Activated B cell treated with CpG ODN at 0.5 μM for 24 hours (primary cell): ENCODE data around the gene OOSP2. TPM values are rescaled to one million over a fixed set of nuclear protein-coding genes. Genes with fewer than 3 reads are reported as not detected.

ENCODE experiments used
- ATAC-seq: fragments of 200-7000 bp; cut with Tn5 transposase; one replicate; pipeline ENCODE4 v1.10.0; 2021; ENCODE audit warnings: low read depth, mild to moderate bottlenecking, moderate library complexity
- CTCF ChIA-PET: fragments of 350-600 bp; sonication (Branson Sonifier 250); formaldehyde crosslinking; loops from one replicate; lab custom pipeline; 2021; ENCODE audit warnings: antibody characterized with exemption; lab: Charles Lee
- POLR2A ChIA-PET: fragments of 350-600 bp; sonication (Branson Sonifier 250); formaldehyde crosslinking; loops from one replicate; lab custom pipeline; 2021; ENCODE audit warnings: antibody characterized with exemption; lab: Charles Lee
- DNase-seq: peaks from one replicate; pipeline ENCODE4 v3.0.0; 2022
- H3K27ac Mint-ChIP-seq: one replicate; pipeline ENCODE4 v1.8.0; 2020; ENCODE audit warnings: mixed read lengths
- H3K27me3 Mint-ChIP-seq: one replicate; pipeline ENCODE4 v1.8.0; 2021; ENCODE audit warnings: mixed read lengths
- H3K36me3 Mint-ChIP-seq: one replicate; pipeline ENCODE4 v1.8.0; 2021; ENCODE audit warnings: low read depth, mixed read lengths
- H3K4me1 Mint-ChIP-seq: one replicate; pipeline ENCODE4 v1.8.0; 2021; ENCODE audit warnings: mixed read lengths
- H3K4me3 Mint-ChIP-seq: one replicate; pipeline ENCODE4 v1.8.0; 2020; ENCODE audit warnings: mild to moderate bottlenecking, mixed read lengths
- H3K9me3 Mint-ChIP-seq: one replicate; pipeline ENCODE4 v1.8.0; 2020; ENCODE audit warnings: mixed read lengths
- CTCF ChIP-seq: fragments of 200-600 bp; IDR thresholded peaks from one replicate; pipeline ENCODE4 v1.8.0; 2022; ENCODE audit warnings: antibody characterized with exemption, mild to moderate bottlenecking
- intact Hi-C: fragments of 100-400 bp; cut with micrococcal nuclease; formaldehyde crosslinking; loops from one replicate; pipeline ENCODE4 v1.15.1; 2024
- total RNA-seq: library from RNA; stranded (reverse); gene quantifications from 2 replicates; pipeline ENCODE4 v1.2.3, GENCODE V29; 2022

Gene OOSP2
- total RNA-seq, 1 donor from 2014 or later: not detected

DNA sequence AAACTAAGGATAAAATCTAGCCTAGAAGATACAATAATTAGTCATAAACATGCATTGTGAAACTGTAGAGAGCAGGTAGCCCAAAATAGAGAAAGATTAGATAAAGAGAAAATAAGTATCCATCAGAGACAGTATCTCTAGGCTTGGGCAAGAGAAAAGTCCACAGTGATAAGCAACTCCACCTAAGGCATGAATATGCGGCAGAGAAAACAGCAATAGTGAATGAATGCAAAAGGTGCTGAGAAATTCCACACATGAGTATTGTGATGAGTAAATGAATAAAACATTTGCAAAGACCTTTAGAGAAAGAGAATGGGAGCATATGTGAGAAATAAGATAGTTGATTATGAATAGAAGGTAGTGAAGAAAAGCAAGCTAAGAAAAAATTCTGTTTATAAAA lies 57.0 kb downstream of the OOSP2 start:
- H3K9me3 Mint-ChIP-seq: no peaks in the 10 kb centered on the region
- no peak overlapping the region for H3K4me3 Mint-ChIP-seq
- H3K27me3 Mint-ChIP-seq: no peaks in the 10 kb centered on the region
- CTCF ChIA-PET: no interaction called here
- POLR2A ChIA-PET: no interaction called here
- no peak for ATAC-seq
- TF ChIP-seq CTCF: no peak
- no peak overlapping the region for H3K27ac Mint-ChIP-seq
- no peak for DNase-seq
- intact Hi-C loops: no loop called here
- no peaks in the 10 kb centered on the region for H3K36me3 Mint-ChIP-seq
- peaks cover 14% of the 10 kb centered on the region for H3K4me1 Mint-ChIP-seq

Other genes with a start within 250 kb of the OOSP2 start
- gene MRPL16, start 229.6 kb upstream of the OOSP2 start, total RNA-seq: 56.4 and 57.7 TPM in 2 replicates
- not detected in 2 replicates for gene CBLIF, start 194.9 kb upstream of the OOSP2 start, total RNA-seq
- not detected in 2 replicates for gene TCN1, start 173.9 kb upstream of the OOSP2 start, total RNA-seq
- 0.29 TPM in 1 of 2 replicates, not detected in the other for gene OOSP3, start 161.6 kb upstream of the OOSP2 start, total RNA-seq
- gene OOSP1, start 102.0 kb upstream of the OOSP2 start, total RNA-seq: not detected in 2 replicates
- gene OOSP4A, start 76.4 kb upstream of the OOSP2 start, total RNA-seq: not detected in 2 replicates
- gene OOSP4B, start 23.2 kb upstream of the OOSP2 start, total RNA-seq: not detected in 2 replicates
- gene MS4A3, start 16.3 kb downstream of the OOSP2 start, total RNA-seq: not detected in 2 replicates
- not detected in 2 replicates for gene MS4A2, start 48.3 kb downstream of the OOSP2 start, total RNA-seq
- gene MS4A6A, start 142.7 kb downstream of the OOSP2 start, total RNA-seq: 0.22 TPM in 1 of 2 replicates, not detected in the other
- not detected in 2 replicates for gene MS4A4E, start 202.7 kb downstream of the OOSP2 start, total RNA-seq
- 0.20 and 1.4 TPM in 2 replicates for gene MS4A4A, start 240.3 kb downstream of the OOSP2 start, total RNA-seq